A172 (cell line): ENCODE results near the gene ATP8B4. TPM values are rescaled to one million over a fixed set of nuclear protein-coding genes. Genes with fewer than 3 reads are reported as not detected.
"Not testable (repeated sequence)": the region's sequence is repeated elsewhere in the genome, so short reads cannot be mapped to it uniquely, and the experiment has no call there.

Experiments used
- DNase-seq: peaks from one replicate; pipeline ENCODE4 v3.0.0-alpha.2; 2015; ENCODE audit warnings: low spot score
- total RNA-seq: library from RNA; depleted of rRNA; stranded (reverse); fragments of >200 nt; shearing (Covaris generic); gene quantifications from 2 replicates; pipeline ENCODE4 v1.2.3, GENCODE V29; 2014

The ATP8B4 gene
- total RNA-seq, 1 experiment from 2014 or later, result 0.34 TPM

DNA sequence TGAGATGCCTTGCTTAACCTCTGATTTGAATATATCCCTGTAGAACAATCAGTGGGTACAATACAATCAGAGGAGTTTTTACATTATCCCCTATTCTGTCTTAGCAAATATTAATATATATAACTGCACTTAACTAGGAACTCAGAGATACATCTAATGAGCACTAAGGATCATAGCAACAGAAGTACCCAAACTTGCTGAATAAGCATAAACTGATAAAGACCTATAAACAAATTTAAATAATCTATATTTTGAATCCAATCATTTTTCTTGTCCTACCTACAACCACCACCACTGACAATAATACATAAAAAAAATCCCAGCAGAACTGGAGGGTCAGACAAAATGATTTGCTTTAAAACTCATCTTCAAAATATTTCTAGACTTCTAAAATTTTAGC lies 106.2 kb downstream of the ATP8B4 start:
- DNase-seq, result no peak

DNA sequence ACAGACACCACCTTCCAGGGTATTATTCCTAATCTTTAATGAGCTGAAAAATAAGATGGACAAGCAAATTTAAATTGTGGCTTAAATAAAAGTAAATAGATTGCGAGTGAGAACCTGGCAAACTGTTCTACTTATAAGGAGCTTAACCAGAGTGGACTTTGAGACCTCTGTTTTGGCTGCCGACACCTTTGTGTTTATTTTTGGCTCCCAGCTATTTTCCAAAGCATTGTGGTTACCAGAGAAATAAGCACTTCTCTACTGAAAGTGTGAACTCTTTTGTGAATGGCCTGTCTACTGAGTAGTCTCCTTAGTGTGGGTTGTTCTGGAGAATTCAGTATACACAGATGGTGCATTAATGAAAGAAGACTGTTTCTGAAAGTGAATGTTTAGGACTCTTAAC lies 109.4 kb downstream of the ATP8B4 start:
- DNase-seq, result no peak

DNA sequence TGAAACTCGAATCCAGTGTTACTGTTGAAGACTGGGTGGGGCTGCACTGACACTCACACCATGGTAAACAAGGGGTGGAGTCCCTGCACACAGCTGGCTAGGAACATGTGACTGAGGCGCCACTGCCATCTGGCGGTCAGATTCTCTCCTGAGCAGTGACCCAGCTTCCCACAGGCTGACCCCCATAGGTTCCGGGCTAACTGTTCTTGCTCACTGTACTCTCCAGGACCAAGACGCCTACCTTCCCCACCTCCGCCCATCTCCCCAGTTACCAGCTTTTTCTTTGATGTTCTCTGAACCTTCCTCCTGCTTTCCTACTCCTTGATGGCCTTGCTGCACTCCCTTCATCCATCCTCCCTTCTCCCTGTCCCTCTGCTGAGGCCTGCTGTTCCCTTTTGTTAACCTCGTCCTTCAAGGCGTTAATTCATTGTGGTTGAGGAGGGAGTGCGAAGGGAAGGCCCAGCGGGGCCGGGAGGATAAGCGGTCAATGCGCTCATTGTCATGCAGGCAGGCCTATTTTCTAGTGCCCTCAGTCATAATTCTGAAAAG lies 115.2 kb downstream of the ATP8B4 start:
- DNase-seq, result peak; percentile 85

DNA sequence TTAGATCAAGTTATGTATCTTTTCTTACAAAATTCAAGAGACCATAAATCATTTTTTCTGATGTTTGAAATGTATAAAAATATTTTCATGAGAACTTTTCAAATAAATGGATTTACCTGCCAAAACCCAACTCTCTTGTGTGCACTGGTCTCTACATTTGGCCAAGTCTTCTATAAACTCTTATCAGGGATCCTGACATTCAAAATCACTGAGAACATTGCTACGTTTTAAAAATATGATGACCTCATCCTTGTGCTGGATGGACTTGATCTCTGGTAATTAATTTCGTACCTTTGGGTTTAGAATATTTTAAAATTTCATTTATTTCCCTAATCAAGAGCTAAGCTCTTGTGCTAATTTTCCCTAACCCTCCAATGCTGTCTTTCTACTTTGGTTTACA lies 127.4 kb downstream of the ATP8B4 start:
- DNase-seq, result no peak

DNA sequence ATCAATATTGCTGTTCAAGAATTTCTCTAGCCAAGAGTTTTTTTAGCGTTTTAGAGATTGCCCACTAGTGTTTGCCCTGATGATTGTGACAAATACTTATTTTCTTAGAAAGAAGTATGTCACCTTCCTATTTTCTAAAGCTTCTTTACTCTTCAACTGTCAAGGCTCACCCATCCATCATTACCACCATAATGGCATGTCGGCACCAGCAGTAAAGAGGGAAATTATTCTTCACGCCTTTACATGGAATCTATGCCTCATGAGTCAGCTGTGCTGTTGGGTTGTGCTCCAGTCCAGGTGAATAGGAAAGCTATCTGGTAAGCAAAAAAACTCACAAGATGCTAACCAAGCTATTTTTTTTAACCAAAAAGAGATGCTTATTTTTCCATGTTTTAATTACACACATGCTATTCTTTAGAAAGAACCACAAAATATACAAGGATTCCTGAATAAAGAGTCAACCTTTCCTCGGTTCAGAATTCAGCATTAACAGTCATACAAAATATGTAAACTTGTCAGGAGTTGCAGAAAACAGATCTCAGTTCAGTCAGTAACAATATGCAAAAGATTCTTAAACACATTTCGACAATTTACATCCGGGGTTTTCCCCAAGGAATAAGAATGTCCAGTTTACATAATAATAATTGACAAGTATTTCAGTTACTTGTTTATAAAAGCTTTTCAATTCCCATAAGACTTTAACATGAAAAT lies 128.0 kb downstream of the ATP8B4 start:
- no peak for DNase-seq

DNA sequence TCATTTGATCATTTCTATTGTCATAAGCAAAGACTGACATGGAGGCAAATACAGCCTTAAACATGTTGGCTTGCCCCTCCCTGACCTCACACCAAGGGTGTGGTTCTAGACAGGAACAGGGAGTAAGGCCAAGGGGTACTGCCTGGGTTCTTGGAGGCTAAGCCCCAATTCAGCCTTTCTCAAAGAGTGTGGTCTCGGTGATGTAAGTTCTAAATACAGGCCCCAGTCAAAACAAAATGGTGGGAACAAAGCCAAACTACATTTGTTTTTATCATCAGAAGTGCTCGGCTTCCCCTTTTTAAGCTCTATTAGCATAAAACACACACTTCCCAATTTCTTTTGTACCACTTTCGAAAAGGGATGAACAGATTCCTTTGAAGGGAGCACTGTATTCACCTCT lies 129.5 kb downstream of the ATP8B4 start:
- no peak for DNase-seq

DNA sequence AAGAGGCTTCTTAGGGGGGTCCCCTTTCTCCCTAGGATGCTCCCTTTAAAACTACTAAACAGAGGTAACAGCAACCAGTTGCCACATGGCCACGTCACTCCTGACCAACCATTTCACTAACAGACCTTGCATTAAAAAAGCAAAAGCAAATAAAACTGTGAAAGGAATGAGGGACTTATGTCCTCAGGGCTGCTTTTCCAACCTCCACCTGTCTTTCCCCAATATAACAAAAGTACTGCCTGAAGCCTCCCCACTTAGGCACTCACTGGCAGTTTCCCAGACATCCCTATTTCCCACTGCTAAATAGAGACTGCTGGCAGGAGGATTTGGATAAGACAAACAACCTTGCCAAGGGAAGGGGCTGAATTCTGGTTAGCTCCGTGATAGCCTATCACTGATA lies 130.3 kb downstream of the ATP8B4 start:
- DNase-seq, result no peak

DNA sequence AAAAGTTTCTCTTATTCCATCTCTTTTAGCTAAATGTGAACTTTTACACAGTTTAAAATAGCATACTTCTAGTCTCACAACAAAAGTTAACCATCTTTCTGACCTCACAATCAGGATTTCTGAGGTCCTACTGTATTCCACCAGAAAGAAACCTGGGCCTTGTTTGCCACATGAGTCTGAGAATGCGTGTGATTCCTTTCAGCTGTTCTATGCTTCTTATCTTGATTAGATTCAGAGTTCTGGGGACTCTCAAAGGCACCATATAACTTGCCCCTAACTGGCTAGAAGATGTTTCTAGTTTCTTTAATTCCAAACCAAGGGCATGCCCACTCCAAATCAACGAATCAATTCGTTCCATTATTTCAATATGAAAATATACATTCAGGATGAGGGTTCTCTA lies 131.1 kb downstream of the ATP8B4 start:
- no peak for DNase-seq

DNA sequence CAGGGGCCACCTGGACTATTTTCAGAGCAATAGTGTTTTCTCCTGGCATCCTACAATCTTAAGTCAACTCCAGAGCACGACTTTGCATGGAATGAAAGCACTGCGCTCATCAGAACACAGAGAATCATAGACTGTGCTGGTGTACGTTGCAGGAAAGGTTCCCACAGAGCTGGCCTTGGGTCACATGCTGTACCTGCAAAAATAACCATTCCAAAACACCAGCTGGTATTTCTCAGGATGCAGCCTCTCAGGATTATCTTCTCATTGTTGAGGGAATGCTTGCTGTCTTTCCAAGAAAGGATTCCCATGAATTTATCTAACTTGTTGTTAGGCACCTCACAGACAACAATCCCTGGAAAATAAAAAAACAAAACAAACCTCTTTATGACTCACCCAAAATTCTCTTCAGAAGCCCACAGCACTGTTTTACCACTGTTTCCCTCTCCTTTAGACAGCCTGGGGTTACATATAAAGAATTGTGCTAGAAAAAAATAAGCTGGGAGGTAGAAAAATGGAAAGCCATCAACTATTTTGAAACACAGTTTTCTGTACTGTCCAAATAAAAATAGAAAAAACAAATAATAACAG lies 131.7 kb downstream of the ATP8B4 start:
- DNase-seq, result no peak

DNA sequence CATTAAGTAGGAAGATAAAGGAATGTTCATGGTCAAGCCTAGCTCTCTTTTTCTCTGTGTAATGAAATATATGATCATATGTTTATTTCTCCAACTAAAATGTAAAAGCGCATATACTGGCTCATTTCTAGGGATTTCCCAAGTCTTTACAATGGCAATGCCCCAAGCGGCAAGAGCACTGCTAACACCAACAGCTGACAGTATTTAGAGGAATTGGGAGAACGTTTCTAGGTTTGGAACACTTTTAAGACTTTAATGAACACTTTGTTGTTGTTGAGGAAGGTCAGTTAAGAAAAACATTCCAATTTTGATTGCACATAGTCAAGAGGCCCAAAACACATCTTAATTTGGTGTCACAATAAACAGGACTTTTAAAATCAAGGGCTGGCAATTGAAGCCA lies 132.7 kb downstream of the ATP8B4 start:
- DNase-seq, result no peak

DNA sequence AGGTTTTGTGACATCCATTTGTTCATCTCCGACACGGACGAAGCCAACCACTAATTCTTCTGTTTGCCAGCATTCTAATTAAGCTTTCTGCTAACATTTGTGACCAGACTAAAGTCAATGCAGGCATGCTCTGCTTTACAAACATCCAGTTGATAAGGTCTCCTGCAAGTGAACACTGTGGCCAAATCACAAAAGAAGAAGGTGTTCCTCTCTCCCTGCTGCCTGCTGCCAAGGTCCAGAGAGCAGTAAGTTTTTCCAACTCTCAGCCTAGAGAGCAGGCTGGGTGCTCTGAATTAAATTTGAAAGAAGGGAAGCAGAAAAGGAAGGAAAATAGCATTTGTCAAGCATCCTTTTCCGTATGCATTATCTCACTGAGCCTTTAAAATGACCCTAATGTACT lies 133.6 kb downstream of the ATP8B4 start:
- no peak for DNase-seq

DNA sequence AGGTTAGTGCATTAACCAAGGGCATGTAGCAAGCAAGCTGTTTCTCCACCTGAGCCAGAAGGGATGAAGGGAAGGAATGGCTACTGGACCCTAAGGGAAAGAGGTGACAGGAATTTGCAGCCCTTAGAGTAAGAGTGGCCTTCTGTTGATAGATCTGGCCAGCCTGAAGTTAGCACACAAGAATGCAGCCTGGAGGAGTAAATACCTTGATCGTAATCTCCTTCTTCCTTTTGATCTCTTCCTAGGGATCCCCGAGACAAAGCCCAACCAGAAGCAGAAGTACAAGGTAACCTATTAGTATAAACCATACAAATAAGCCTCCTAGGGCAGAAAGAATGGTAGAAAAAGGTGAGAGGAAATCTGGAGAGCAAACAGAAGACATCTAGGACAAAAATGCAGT lies 134.6 kb downstream of the ATP8B4 start:
- DNase-seq, result no peak

DNA sequence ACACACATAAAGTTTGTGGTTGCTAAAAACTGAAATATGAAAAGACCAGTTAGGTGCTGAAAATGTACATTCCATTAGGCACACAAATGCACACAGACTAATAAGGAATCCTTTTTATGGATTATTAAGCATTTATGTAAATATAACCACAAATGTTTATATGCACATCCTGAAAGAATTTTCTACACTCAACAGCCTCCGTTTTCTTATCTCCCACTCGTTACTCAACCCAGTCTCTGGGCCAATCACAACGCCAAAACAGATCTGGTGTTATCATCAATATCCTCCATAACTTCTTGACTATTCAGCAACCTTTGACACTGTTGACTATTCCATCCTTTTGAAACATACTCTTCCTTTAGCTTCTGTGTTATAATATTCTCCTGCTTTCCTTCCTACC lies 136.4 kb downstream of the ATP8B4 start:
- no peak for DNase-seq

DNA sequence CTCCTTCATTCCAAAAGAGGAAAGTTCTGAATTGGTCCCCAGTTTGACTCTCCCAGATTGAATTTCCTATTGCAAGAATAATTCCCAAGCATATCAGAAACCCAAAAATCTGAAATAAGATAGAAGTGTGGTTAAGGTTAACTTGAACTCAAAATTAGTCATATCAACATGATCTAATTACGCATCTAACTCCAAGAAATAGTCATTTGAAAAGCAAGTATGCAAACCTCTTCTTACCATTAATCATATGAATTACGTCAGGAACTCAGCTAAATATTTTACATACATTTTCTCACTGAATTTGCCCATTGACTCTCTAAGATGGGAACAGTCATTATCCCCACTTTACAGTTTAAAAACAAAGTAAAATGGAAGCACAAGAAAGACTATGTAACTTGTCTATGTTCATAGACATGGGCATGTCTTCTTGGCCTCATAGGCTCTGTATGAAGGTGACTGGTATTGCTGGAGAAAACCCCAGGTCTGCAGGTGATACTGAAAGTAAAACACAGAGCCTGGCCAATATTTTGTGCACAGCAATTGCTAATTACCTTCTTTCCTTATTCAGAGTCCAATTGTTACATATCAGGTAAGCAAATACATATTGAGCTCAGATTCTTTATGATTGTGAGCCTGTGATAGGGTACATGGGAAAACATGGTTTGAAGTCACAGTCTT lies 139.2 kb downstream of the ATP8B4 start:
- no peak for DNase-seq

DNA sequence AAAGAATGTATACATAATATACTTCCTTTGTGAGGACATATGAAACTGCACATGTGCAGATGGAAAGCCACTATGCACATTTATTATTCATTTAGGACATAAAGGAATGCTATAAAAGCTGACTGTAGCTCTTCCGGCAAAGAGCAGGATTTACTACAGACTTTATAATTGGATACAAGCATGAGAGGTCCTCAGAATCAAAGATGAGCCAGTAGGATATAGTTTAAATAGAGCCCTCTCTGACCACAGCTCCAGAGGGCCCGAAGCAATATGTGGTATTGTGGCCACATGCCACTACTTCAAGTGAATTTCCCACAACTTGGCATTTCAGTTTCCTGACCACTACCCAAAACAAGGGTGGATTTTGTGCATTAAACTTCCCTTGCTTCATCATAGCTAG lies 140.9 kb downstream of the ATP8B4 start:
- DNase-seq, result no peak

DNA sequence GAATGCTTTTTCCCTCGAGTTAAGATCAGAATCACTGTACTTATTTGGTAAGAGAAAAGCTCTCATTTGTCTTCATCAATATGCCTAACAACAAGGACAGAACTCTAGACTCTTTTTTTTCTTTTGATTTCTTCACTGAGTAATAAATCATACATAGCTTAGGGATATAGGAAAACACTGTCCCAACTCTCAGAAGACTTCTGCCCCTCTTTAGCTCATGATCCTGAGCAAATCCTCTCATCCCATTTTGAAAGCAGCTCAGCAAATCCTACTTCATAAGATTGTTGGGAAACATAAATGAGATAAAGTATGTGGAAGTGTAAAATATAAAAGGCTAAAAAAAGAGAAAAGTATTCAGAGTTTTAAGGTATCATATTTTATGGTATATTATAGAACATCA lies 141.7 kb downstream of the ATP8B4 start:
- no peak for DNase-seq

DNA sequence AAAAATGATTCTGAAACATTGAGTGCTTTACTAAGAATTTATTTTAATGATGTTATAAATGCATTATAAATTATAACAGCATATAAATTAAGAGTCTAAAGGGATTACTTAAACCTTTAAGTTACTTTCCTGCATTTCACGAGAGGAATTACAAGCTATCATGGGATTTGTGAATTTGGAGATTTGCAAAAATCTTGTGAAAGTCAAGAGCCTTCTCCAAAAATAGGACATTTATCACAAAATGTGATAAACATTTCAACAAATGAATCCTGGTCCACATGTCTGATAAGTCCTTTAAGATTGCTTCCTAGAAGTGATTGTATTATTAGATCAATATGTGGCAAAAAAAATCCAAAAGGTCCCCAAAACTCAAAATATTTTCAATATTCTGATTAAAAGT lies 154.5 kb downstream of the ATP8B4 start:
- DNase-seq, result no peak

DNA sequence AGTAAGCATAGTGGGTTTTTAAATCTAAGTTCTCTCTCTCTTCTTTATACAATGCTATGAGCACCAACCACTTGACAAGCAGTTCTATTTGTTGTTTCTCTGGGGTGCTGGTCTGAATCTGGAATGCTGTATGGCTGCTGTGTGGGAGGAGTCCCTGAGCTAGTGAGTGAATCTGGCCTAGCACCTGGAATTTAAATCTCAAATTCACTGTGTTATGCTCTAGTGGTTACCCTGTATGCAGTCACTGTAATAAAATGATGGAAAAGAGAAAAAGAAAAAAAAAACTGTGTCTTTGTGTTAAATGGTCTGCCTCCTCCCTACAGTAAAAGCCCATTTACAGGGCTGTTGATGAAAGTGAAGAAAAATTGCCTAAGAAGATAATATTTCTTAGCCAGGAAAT lies 155.0 kb downstream of the ATP8B4 start:
- DNase-seq, result no peak

DNA sequence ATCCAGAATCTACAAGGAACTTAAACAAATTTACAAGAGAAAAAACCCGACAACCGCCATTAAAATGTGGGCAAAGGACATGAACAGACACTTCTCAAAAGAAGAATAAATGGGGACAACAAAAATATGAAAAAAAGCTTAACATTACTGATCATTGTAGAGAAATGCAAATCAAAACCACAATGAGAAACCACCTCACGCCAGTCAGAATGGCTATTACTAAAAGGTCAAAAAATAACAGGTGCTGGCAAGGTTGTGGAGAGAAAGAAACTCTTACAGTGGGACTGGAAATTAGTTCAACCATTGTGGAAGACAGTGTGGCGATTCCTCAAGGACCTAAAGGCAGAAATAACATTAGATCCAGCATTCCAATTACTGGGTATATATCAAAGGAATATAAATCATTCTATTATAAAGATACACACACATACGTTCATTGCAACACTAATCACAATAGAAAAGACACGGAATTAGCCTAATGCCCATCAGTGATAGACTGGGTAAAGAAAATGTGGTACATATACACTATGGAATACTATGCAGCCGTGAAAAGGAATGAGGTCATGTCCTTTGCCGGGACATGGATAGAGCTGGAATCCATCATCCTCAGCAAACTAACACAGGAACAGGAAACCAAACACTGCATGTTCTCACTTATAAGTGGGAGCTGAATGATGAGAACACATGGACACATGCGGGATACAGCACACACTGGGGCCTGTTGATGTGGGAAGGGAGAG lies 155.8 kb downstream of the ATP8B4 start:
- DNase-seq, result not testable (repeated sequence)

DNA sequence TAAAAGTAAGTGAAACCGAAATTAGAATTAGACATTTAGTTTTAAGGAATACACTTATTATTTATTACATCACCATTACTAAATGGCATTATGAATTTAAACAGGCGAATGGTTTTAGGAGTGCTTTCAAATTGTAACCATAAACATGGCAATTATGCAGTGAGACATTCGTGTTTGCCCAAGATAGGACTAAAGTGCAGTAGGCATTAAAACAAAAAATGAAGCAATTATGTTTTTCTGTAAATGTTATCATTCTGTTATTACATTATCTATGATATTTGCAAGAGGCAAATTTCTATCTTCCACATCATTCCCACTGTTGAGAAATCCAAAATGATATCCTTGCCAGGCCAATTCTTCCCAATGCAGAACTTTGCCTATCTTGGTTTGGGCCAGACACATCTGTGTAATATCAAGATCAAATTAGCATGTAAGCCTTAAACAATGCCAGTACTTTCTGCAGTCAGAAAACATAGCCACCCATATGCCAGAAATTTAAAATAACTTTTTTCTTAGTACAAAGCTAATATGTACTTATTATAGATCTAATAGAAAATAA lies 156.9 kb downstream of the ATP8B4 start:
- no peak for DNase-seq

DNA sequence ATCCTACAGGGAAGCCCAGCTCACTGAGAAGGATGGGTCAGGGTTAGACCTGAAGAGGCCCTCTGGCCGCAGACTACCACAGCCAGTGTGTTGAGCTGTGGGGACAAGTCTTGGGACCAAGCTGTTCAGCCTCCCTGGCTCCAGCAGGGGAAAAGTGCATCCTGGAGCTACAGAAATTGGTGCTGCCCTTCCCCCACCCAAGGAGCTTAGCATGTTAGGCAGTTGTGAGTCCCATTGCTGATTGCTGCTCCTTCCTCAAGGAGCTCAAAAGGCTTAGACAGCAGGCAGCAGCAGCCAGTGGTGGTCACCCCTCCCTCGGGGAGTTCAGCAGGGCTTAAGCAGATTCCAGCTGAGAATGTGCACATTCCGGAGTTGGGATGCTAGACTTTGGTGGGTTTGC lies 165.6 kb downstream of the ATP8B4 start:
- no peak for DNase-seq

DNA sequence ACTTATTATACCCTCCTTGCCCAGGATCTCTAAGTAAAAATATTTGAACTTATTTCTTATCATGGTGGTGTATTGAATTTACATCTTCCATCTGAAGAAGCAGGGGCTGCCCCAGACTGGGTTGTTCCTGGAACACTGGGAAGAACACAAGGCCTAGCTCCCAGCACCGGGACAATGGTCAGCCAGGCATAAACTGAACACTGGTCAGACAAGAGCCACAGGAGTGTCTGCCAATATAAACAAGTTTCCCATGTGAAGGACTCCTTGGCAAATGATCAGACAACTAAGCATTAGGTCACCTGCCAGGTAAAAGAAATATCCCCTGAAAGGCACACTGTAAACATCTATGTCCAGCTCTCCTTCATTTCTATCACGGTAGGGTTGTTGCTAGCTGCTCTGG lies 172.4 kb downstream of the ATP8B4 start:
- no peak for DNase-seq
